HG03378 (cell line): ENCODE data around the gene GOLGA8S.
"Not testable (repeated sequence)": the region's sequence is repeated elsewhere in the genome, so short reads cannot be mapped to it uniquely, and the experiment has no call there.

Experiments
- ATAC-seq: cut with Tn5 transposase; IDR thresholded peaks from one replicate; pipeline ENCODE4 v1.9.1; 2021; ENCODE audit warnings: mild to moderate bottlenecking, moderate library complexity; ENCODE audit not compliant: unreplicated experiment

The GOLGA8S gene

DNA sequence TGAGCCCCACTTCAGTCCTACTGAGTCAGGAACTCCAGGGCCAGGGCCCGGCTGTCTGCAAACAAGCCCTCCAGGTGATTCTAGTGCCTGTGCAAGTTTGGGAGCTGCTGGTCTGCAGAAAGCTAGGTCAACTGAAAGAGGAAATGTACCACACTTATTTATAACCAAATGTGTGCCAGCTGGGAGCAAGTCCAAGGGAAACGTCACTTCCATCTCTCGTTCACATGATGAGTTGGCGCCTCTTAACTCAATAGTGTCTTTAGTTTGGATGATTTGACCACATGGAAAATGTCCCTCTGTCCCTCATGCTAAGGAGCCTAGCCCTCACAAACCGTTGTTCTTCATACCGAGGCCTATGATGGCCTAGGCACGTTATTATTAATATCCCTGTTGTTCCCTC, 43.2 kb downstream of the GOLGA8S start:
- no peak for ATAC-seq

GRCh38 chr15:23398357-23398756, 43.8 kb downstream of the GOLGA8S start:
- ATAC-seq: not testable (repeated sequence)

GRCh38 chr15:23399207-23399606, 44.7 kb downstream of the GOLGA8S start:
- not testable (repeated sequence) for ATAC-seq

DNA sequence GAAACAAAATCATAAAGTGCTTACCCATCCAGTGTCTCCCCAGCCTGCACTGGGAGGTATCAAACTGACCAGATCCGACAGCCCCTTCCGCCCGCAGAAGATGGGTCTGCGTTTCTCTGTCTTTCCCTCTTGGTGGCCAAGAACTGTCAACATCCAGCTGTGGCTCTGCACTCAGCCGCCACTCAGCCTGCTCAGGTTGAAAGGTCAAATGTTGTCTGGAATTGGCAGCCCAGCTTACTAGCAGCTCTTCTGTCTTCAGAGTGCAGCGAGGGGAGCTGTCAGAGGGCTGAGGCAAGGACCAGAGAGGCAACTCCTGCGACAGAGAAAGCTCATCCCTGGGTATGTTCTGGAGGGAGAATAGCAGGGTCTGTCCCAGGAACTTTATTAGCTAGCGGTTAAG, 47.1 kb downstream of the GOLGA8S start:
- ATAC-seq: no peak

DNA sequence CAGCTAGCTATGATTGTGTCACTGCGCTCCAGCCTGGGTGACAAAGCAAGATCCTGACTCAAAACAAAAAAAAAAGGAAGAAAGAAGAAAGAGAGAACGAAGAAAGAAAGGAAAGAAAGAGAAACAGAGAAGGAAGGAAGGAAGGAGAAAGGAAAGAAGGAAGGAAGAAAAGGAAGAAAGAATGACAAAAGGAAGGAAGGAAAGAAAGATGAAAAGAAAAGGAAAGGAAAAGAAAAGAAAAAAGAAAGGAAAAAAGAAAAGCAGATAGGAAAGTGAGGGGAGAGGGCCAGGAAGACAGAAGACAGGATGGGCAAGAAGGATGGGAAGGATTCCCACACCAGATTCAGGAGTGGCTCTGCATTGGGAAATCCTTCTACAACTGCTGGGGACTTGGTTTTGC, 47.6 kb downstream of the GOLGA8S start:
- ATAC-seq: no peak

- no peak for ATAC-seq
These were observed 48.0 kb downstream of the GOLGA8S start for GRCh38 chr15:23402544-23402943.

GRCh38 chr15:23403550-23403949, 49.0 kb downstream of the GOLGA8S start:
- ATAC-seq: no peak

- ATAC-seq: no peak
These were observed 57.3 kb downstream of the GOLGA8S start for GRCh38 chr15:23411841-23412240.

GRCh38 chr15:23412881-23413600, 58.5 kb downstream of the GOLGA8S start:
- not testable (repeated sequence) for ATAC-seq
